ENCODE data around the gene STIM2.

Gene STIM2

DNA sequence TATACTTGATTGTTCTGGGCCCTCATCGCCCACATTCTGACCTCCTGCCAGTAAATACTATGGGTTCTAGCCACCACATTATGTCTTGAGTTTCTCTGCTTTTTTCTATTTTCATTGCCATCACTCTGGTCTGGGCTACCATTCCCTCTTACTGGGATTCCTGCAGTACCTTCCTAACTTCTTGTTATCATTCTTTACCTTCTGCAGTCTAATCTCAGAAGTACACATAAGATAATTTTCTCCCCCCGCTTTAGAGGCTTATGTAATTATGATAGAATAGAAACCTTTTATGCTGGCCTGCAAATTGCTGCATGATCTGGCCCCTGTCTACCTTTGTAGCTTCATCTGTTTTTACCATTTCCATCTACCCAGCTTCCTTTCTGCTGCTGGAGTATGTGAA lies 19.2 kb downstream of the STIM2 start:
- H3K36me3 ChIP-seq (ENCODE audit: insufficient read depth, low read length) = no peaks in the 10 kb centered on the region
- H3K9me3 ChIP-seq (ENCODE audit: low read depth, low read length) = no peaks in the 10 kb centered on the region
- no peak overlapping the region for H3K4me3 ChIP-seq
- TF ChIP-seq EZH2 (IDR thresholded peaks at IDR 0.05) (no peak), FOXP2 (optimal IDR thresholded peaks at IDR 0.05; ENCODE audit: control extremely low read depth, extremely low read length, insufficient read depth) (no peak), POLR2AphosphoS5 (IDR thresholded peaks at IDR 0.05; ENCODE audit: borderline replicate concordance, low read depth, low read length) (no peak)
- no peak for DNase-seq (ENCODE audit: low read depth, low spot score)
- H3K27ac ChIP-seq = no peak overlapping the region
- H3K9ac ChIP-seq (ENCODE audit: insufficient read length) = no peak overlapping the region

DNA sequence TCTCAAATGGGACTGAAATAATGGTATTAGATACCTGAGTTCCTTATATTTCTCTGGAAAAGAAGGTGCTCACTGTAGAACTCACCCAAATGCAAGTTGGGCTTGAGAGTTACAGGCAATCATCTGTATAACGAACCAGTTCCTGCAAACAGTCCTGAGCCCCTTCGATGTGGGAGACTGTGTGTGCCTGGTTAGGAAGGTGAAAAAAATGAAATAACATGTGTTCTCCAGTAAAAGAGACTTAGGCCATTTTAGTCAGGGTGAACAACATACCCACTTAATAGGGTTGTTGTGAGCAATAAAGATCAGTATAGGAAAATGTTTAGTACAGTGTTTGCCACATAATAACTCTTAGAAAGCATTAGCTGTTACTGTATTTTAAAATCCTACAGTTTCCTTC lies 23.4 kb downstream of the STIM2 start:
- DNase-seq (ENCODE audit: low read depth, low spot score) = no peak
- H3K9me3 ChIP-seq (ENCODE audit: low read depth, low read length) = no peaks in the 10 kb centered on the region
- H3K27ac ChIP-seq = no peak overlapping the region
- H3K4me3 ChIP-seq = no peak overlapping the region
- no peaks in the 10 kb centered on the region for H3K36me3 ChIP-seq (ENCODE audit: insufficient read depth, low read length)
- H3K9ac ChIP-seq (ENCODE audit: insufficient read length) = no peak overlapping the region
- no peak for TF ChIP-seq FOXP2 (optimal IDR thresholded peaks at IDR 0.05; ENCODE audit: control extremely low read depth, extremely low read length, insufficient read depth)
- no peak for TF ChIP-seq EZH2 (IDR thresholded peaks at IDR 0.05)
- TF ChIP-seq POLR2AphosphoS5 (IDR thresholded peaks at IDR 0.05; ENCODE audit: borderline replicate concordance, low read depth, low read length) = no peak

DNA sequence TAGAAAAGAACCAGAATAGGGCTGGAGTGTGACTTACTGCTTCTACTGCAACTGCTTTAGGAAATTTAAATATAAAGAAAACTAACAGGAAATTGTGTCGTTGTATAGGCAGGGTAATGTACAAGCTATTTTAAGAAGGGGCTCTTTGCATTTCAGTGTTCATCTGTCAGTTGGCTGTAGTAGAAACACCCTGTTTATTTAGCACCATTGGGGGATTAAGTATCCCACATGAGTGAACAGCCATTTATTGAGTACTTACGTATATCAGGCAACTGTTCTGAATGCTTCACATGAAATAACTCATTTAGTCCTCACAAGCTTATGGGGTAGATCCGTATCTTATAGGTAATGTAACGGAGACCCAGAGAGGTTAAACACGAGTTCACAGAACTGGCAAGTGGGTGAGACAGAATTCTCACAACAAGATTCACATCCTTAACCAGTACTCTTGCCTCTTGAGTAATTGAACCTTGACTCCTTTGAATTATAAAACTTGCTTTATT lies 23.9 kb downstream of the STIM2 start:
- Histone ChIP-seq H3K4me3 (no peak overlapping the region), H3K9ac (ENCODE audit: insufficient read length) (no peak overlapping the region), H3K36me3 (ENCODE audit: insufficient read depth, low read length) (no peaks in the 10 kb centered on the region), H3K27ac (no peak overlapping the region), H3K9me3 (ENCODE audit: low read depth, low read length) (no peaks in the 10 kb centered on the region)
- TF ChIP-seq POLR2AphosphoS5 (IDR thresholded peaks at IDR 0.05; ENCODE audit: borderline replicate concordance, low read depth, low read length) (no peak), EZH2 (IDR thresholded peaks at IDR 0.05) (no peak)
- no peak for DNase-seq (ENCODE audit: low read depth, low spot score)

DNA sequence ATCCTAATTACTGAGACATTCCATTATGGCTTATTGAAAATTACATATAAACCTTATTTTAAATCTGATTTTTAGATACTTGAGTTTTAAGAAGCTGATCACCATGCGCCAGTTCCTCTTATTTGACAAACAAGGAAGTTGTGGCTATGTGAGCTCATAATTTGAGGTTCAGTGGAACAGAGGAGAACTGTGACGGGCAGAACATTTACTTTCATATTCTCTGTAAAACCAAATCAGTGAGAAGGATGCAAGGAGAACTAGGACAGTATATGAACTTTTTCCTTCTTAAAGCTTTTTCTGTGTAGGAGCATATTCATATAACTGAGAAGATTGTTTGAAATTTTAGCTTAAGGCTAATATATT lies 25.3 kb downstream of the STIM2 start:
- no peak for DNase-seq (ENCODE audit: low read depth, low spot score)
- no peak overlapping the region for H3K9ac ChIP-seq (ENCODE audit: insufficient read length)
- H3K36me3 ChIP-seq (ENCODE audit: insufficient read depth, low read length) = no peaks in the 10 kb centered on the region
- no peak overlapping the region for H3K4me3 ChIP-seq
- no peak overlapping the region for H3K27ac ChIP-seq
- TF ChIP-seq POLR2AphosphoS5 (IDR thresholded peaks at IDR 0.05; ENCODE audit: borderline replicate concordance, low read depth, low read length) = no peak
- no peak for TF ChIP-seq EZH2 (IDR thresholded peaks at IDR 0.05)
- TF ChIP-seq FOXP2 (optimal IDR thresholded peaks at IDR 0.05; ENCODE audit: control extremely low read depth, extremely low read length, insufficient read depth) = no peak
- no peaks in the 10 kb centered on the region for H3K9me3 ChIP-seq (ENCODE audit: low read depth, low read length)

DNA sequence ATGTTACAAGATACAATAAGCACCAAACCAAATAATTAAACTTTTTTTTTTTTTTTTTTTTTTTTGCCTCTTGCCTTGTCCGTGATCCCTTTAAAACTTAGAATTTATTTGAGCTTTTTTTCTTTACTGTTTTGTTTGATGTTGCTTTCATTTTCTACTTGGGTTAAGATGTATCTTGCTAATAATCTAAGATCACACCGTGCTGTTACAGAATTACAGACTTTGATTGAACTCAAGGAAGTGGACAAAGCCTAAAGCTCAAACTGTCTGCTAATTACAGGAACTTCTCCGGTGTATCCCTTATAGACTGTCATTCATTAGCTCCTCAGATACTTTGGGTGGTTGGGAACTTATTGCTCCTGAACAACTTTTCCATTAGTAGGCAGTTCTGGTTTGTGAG lies 26.5 kb downstream of the STIM2 start:
- TF ChIP-seq EZH2 (IDR thresholded peaks at IDR 0.05) (no peak), POLR2AphosphoS5 (IDR thresholded peaks at IDR 0.05; ENCODE audit: borderline replicate concordance, low read depth, low read length) (no peak), FOXP2 (optimal IDR thresholded peaks at IDR 0.05; ENCODE audit: control extremely low read depth, extremely low read length, insufficient read depth) (no peak)
- Histone ChIP-seq H3K4me3 (no peak overlapping the region), H3K27ac (no peak overlapping the region), H3K9me3 (ENCODE audit: low read depth, low read length) (no peaks in the 10 kb centered on the region), H3K9ac (ENCODE audit: insufficient read length) (no peak overlapping the region), H3K36me3 (ENCODE audit: insufficient read depth, low read length) (no peaks in the 10 kb centered on the region)
- no peak for DNase-seq (ENCODE audit: low read depth, low spot score)

GRCh38 chr4:26887809-26888208 lies 27.2 kb downstream of the STIM2 start:
- no peak for DNase-seq (ENCODE audit: low read depth, low spot score)
- no peaks in the 10 kb centered on the region for H3K36me3 ChIP-seq (ENCODE audit: insufficient read depth, low read length)
- no peak overlapping the region for H3K27ac ChIP-seq
- TF ChIP-seq POLR2AphosphoS5 (IDR thresholded peaks at IDR 0.05; ENCODE audit: borderline replicate concordance, low read depth, low read length) (no peak), FOXP2 (optimal IDR thresholded peaks at IDR 0.05; ENCODE audit: control extremely low read depth, extremely low read length, insufficient read depth) (no peak), EZH2 (IDR thresholded peaks at IDR 0.05) (no peak)
- no peaks in the 10 kb centered on the region for H3K9me3 ChIP-seq (ENCODE audit: low read depth, low read length)
- no peak overlapping the region for H3K4me3 ChIP-seq
- no peak overlapping the region for H3K9ac ChIP-seq (ENCODE audit: insufficient read length)

DNA sequence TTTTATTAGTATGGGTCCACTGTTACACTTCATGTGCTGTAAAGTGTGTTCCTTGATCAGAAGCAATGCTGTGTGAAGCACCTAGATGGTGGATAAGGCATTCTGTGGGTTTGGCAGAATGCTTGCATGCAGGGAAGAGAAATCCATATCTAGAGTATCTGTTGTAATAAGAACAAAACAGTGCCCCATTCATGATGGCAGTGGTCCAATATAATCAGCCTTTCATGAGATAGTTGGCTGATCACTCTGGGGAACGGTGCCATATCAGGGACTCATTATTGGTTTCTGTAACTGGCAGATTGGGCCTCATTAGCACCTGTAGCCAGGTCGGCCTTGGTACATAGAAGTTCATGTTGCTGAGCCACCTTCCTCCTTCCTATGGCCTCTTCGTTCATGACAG lies 28.7 kb downstream of the STIM2 start:
- TF ChIP-seq EZH2 (IDR thresholded peaks at IDR 0.05) = no peak
- TF ChIP-seq POLR2AphosphoS5 (IDR thresholded peaks at IDR 0.05; ENCODE audit: borderline replicate concordance, low read depth, low read length) = no peak
- Histone ChIP-seq H3K9me3 (ENCODE audit: low read depth, low read length) (no peaks in the 10 kb centered on the region), H3K4me3 (no peak overlapping the region), H3K36me3 (ENCODE audit: insufficient read depth, low read length) (no peaks in the 10 kb centered on the region), H3K9ac (ENCODE audit: insufficient read length) (no peak overlapping the region), H3K27ac (no peak overlapping the region)
- no peak for DNase-seq (ENCODE audit: low read depth, low spot score)

- Histone ChIP-seq H3K9me3 (ENCODE audit: low read depth, low read length) (no peaks in the 10 kb centered on the region), H3K9ac (ENCODE audit: insufficient read length) (no peak overlapping the region), H3K27ac (no peak overlapping the region), H3K36me3 (ENCODE audit: insufficient read depth, low read length) (no peaks in the 10 kb centered on the region), H3K4me3 (no peak overlapping the region)
- TF ChIP-seq FOXP2 (optimal IDR thresholded peaks at IDR 0.05; ENCODE audit: control extremely low read depth, extremely low read length, insufficient read depth) = no peak
- TF ChIP-seq POLR2AphosphoS5 (IDR thresholded peaks at IDR 0.05; ENCODE audit: borderline replicate concordance, low read depth, low read length) = no peak
- no peak for TF ChIP-seq EZH2 (IDR thresholded peaks at IDR 0.05)
- DNase-seq (ENCODE audit: low read depth, low spot score) = no peak
These were observed 30.4 kb downstream of the STIM2 start for GRCh38 chr4:26891054-26891453.

DNA sequence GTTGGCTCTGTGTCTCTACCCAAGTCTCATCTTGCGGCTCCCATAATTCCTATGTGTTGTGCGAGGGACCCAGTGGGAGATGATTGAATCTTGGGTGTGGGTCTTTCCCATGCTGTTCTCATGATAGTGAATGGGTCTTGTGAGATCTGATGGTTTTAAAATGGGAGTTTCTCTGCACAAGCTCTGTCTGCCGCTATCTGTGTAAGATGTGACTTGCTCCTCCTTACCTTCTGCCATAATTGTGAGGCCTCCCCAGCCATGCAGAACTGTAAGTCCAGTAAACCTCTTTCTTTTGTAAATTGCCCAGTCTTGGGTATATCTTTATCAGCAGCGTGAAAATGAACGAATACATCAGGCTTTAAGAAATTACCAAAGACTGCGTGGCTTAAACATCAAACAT lies 31.2 kb downstream of the STIM2 start:
- Histone ChIP-seq H3K9me3 (ENCODE audit: low read depth, low read length) (no peaks in the 10 kb centered on the region), H3K36me3 (ENCODE audit: insufficient read depth, low read length) (no peaks in the 10 kb centered on the region), H3K4me3 (no peak overlapping the region), H3K9ac (ENCODE audit: insufficient read length) (no peak overlapping the region), H3K27ac (no peak overlapping the region)
- DNase-seq (ENCODE audit: low read depth, low spot score) = no peak
- TF ChIP-seq POLR2AphosphoS5 (IDR thresholded peaks at IDR 0.05; ENCODE audit: borderline replicate concordance, low read depth, low read length) (no peak), EZH2 (IDR thresholded peaks at IDR 0.05) (no peak), FOXP2 (optimal IDR thresholded peaks at IDR 0.05; ENCODE audit: control extremely low read depth, extremely low read length, insufficient read depth) (no peak)

All from SK-N-MC (cell line).